GM19455 (cell line): ENCODE measurements around the gene ZDHHC5.

Source experiments
- ATAC-seq: cut with Tn5 transposase; IDR thresholded peaks from one replicate; pipeline ENCODE4 v1.9.1; 2021; ENCODE audit not compliant: unreplicated experiment

ZDHHC5 gene, protein sequence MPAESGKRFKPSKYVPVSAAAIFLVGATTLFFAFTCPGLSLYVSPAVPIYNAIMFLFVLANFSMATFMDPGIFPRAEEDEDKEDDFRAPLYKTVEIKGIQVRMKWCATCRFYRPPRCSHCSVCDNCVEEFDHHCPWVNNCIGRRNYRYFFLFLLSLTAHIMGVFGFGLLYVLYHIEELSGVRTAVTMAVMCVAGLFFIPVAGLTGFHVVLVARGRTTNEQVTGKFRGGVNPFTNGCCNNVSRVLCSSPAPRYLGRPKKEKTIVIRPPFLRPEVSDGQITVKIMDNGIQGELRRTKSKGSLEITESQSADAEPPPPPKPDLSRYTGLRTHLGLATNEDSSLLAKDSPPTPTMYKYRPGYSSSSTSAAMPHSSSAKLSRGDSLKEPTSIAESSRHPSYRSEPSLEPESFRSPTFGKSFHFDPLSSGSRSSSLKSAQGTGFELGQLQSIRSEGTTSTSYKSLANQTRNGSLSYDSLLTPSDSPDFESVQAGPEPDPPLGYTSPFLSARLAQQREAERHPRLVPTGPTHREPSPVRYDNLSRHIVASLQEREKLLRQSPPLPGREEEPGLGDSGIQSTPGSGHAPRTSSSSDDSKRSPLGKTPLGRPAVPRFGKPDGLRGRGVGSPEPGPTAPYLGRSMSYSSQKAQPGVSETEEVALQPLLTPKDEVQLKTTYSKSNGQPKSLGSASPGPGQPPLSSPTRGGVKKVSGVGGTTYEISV

GRCh38 chr11:57667736-57668433 is at the start of gene ZDHHC5:
ZDHHC5 (plus strand) TSS chr11:57668114; CDS start chr11:57673091, 4,977 bp downstream.
- ATAC-seq = peak; percentile 84

DNA sequence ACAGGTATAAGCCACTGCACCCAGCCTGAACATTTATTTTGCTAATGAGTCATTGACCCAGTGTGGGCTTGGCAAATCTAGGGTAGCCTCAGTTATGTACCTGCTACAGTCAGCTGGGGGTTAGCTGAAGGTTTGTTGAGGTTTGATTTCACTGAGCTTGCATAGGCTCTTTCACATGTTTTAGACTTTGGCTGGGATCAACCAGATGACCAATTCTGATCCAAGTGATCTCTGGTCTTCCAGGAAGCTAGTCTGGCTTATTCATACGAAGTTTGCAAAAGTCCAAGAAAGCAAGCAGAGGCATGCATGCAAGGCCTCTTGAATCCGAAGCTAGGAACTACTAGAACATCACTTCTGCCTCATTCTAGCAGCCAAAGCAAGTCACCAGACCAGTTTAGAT is 49.5 kb upstream of the ZDHHC5 start:
- ATAC-seq = no peak

DNA sequence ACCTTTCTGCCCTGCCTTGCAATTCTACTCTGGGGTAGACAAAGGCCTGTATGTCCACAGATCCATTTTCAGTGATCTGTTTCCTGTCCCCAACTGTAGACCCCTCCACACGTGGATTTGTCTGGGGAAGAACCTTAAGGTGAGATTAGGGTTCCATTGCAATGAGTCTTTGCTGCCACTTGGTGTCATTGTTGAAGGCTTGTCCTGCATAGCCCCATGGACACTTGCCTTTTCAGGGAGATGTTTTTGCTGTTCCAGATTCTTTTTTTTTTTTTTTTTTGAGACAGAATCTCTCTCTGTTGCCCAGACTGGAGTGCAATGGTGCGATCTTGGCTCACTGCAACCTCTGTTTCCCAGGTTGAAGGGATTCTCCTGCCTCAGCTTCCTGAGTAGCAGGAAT is 48.6 kb upstream of the ZDHHC5 start:
- no peak for ATAC-seq

DNA sequence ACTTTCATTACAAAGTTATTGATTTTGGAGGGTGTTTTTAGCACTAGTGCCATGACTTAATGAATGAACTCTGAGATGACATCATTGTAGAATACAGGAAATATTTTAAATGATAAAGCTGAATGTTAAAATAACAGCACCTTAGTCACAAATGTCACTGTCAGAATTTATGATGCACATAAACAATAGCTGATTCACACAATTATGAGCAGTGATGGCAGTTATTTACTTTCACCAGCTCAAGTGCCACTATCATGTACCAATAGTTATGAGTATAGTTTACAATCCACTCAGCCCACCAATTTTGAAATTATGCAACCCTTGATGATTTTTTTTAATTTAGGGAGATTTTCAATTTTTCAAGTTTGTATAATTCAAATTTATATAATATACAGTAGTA is 47.4 kb upstream of the ZDHHC5 start:
- no peak for ATAC-seq

- no peak for ATAC-seq
These were observed 45.7 kb upstream of the ZDHHC5 start for GRCh38 chr11:57622263-57622662.

DNA sequence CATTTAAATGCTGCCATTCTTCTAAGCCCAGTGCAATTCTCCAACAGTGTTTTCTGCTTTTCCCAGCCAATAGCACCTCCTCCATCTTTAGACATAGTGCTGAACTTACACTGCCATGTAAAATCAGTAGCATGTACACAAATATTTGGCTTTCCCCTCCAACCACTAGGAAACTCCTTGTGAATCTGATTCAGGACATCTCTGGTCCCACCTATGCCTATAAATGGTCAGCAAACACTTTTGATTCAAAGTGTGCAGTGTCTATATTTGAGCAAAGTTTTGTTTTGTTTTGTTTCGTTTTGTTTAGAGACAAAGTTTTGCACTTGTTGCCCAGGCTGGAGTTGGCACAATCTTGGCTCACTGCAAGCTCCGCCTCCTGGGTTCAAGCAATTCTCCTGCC is 43.0 kb upstream of the ZDHHC5 start:
- no peak for ATAC-seq

GRCh38 chr11:57626895-57627294 is 41.0 kb upstream of the ZDHHC5 start:
- no peak for ATAC-seq

DNA sequence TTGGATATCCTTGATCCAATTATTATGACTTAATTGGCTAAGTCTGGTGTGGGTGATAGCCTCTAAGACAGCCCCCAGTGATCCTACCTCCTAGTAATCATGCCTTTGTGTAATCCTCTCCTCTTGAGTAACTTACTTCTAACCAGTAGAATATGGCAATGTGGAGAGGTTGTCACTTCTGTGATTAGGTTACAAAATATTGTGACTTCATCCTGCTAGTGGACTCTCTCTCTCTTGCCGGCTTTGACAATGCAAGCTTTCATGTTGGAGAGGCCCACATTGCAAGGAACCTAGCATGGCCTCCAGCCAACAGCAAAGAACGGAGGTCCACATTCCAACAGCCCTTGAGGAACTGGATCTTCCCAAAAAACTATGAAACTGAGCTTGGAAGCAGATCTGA is 37.7 kb upstream of the ZDHHC5 start:
- ATAC-seq = no peak

DNA sequence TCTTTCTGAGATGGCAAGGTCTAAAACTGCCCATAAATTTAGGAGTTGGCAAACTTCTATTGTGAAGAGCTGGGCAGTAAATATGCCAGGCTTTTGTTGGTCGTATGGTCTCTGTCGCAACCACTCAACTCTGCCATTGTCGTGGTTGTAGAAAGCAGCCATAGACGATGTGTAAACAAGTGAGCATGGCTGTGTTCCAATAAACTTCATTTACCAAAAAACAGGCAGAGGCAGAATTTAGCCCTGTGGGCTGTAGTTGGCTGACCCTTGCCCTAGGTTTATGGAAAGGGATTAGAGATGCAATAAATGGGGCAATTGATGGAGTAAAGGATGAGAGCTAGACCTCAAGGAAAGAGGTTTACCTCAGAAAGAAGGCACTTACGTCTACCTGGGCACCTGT is 35.8 kb upstream of the ZDHHC5 start:
- ATAC-seq = no peak

- no peak for ATAC-seq
These were observed 34.4 kb upstream of the ZDHHC5 start for GRCh38 chr11:57633394-57634070.

DNA sequence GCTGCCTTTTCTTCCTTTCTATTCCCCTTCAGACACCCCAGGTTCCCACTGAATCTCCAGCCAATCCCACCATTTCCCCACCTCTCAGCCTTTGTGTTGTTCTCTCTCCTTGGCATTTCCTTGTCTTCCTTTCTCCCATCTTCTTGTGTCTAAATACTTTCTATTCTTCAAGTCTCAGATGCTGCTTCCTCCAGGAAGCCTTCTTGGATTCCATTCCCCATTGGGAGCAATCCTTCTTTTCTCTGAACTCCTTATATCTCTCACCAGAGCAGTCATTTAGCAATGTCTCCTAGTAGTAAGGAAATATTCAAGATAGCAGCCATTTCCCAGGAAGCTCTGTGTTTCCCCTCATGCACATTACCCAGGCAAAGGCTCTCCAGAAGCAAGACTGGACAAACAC is 33.6 kb upstream of the ZDHHC5 start:
- no peak for ATAC-seq

DNA sequence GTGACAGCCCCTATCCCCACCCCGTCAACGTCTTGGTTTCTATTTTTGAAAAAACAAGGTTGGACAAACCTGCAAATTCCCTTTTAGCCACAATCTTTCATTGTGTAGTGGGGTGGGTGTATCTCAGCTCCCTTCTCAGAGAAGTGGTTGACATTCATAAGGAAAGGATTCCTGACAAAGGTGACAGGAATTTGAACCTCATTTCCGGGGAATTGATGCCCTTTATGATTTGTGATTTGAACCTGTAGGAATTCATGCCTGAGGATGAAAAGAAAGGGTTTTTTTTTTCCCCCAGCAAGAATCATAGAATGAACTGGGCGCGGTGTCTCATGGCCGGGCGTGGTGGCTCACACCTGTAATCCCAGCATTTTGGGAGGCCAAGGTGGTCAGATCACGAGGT is 32.7 kb upstream of the ZDHHC5 start:
- no peak for ATAC-seq

GRCh38 chr11:57637626-57638004 is 30.3 kb upstream of the ZDHHC5 start:
- ATAC-seq = no peak

DNA sequence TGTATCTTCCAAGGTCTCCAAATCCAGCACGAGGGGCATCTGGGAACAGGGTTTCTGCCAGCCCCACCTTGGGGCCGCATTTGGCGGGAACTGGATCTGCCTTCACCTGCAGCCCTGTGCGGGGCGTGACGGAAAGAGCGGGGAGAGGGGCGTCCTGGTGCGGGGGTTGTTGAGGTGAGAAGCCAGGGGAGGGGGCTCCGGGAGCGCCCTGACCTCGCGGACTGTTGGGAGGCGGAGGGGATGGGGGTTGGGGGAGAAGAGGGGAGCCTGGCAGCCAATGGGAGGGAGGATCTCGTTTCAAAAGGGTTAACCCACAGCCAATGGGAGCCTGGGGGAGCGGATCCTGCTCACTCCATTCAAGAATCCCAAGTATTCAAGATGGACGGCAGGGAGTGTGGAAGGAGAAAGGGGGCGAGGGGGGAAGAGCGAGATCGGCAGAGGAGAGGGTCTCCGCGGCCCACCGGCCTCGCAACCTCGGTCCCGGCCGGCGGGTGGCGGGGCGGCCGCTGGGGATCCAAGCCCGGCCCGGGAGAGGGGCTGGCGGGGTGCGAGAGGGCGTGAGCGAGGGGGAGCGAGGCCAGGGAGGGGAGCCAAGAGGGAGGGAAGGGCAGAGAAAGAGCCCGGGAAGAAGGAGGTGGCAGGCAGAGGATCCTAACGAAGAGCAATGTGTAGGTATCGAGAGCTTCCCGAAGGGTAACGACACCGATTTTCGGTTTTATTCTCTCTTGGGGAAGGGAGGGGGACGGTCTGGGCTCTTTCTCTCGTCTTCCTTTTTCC is 29.7 kb upstream of the ZDHHC5 start:
- no peak for ATAC-seq

DNA sequence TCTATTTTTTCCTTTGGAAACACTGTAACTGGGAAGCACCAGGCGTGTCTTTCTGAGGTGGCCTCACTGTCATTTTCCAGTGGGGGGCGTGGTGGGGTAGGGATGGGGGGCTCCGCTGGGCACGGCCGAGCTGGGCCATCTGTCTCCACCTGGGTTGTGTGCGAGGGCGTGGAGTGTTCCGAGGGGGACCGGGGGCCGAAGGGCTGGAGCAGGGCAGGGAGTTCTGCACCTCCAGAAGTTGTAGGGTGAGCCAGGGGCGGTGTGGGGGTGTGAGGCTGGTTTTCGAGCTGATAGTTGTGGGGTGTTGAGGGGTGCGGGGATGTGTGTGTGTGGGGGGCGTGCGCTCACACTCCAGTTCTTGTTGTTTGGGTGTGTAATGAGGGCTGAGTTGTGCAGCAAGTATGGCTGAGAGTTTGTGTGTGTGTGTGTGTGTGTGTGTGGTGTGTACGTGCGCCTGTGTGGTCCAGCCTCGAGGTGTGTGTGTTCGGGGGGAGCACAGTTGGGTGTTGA is 29.0 kb upstream of the ZDHHC5 start:
- ATAC-seq = no peak

GRCh38 chr11:57639321-57640067 is 28.4 kb upstream of the ZDHHC5 start:
- no peak for ATAC-seq

- ATAC-seq = no peak
These were observed 27.7 kb upstream of the ZDHHC5 start for GRCh38 chr11:57640068-57640800.

DNA sequence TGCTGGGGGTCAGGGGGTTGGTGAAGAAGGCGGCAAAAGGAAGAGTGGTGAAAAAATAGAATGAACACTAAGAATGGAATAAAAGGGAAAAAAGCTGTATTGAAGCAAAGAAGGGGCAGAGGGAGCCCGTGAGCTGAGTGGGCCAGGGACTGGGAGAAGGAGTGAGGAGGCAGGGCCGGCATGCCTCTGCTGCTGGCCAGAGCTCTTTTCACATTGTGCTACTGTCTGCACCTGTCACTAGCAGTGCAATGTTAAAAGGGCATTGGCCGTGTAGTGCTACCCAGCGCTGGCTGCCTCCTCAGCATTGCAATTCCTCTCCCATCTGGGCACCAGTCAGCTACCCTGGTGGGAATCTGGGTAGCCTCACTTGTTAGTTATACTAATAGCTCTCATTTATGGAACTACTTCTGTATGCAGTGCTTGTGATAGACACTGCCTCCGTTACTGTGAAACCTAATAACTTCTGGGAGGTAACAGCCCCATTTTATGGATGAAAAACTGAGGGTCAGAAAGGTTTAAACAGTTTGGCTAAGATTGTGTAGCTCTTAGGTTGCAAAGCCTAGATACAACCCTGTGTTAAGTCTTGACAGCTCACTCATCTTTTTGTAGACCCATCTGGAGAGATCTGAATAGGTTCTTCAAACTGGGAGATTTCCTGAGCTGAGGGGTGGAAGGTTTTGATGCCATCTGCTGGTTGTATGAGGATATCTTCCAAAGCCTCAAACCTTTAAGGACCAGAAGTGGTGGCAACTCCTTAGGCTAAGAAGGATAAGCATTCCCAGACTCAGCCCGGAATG is 26.7 kb upstream of the ZDHHC5 start:
- no peak for ATAC-seq
